Ectodermal cell (in vitro differentiated cells): Measurements from ENCODE around the gene NXPE4.

ENCODE experiments used
- H3K27ac ChIP-seq: 2 replicates; pipeline ENCODE4 v1.7.0; 2013; ENCODE audit warnings: mild to moderate bottlenecking, low read depth, low read length; ENCODE audit not compliant: insufficient read depth, poor library complexity, severe bottlenecking
- H3K27me3 ChIP-seq: 2 replicates; pipeline ENCODE4 v1.7.0; 2013; ENCODE audit warnings: mild to moderate bottlenecking, low read length; ENCODE audit not compliant: insufficient read depth, control insufficient read depth, poor library complexity, severe bottlenecking
- H3K36me3 ChIP-seq: one replicate; pipeline ENCODE4 v1.7.0; 2013; ENCODE audit warnings: low read length; ENCODE audit not compliant: control insufficient read depth, insufficient read depth
- H3K4me1 ChIP-seq: one replicate; pipeline ENCODE4 v1.7.0; 2013; ENCODE audit warnings: low read length; ENCODE audit not compliant: control insufficient read depth, insufficient read depth
- H3K4me3 ChIP-seq: 2 replicates; pipeline ENCODE4 v1.7.0; 2013; ENCODE audit warnings: low read depth, low read length, control low read depth; ENCODE audit not compliant: insufficient read depth
- H3K9me3 ChIP-seq: 2 replicates; pipeline ENCODE4 v1.7.0; 2013; ENCODE audit warnings: mild to moderate bottlenecking, low read length, moderate library complexity; ENCODE audit not compliant: control insufficient read depth
- whole genome bisulfite sequencing, 2 experiments: methylation state at CpG; one replicate each; pipeline ENCODE4 v1.1.7; 2013; ENCODE audit warnings: missing lambda C conversion rate in 2 of 2; 5-methylcytosine and 5-hydroxymethylcytosine counted together

NXPE4 gene

DNA sequence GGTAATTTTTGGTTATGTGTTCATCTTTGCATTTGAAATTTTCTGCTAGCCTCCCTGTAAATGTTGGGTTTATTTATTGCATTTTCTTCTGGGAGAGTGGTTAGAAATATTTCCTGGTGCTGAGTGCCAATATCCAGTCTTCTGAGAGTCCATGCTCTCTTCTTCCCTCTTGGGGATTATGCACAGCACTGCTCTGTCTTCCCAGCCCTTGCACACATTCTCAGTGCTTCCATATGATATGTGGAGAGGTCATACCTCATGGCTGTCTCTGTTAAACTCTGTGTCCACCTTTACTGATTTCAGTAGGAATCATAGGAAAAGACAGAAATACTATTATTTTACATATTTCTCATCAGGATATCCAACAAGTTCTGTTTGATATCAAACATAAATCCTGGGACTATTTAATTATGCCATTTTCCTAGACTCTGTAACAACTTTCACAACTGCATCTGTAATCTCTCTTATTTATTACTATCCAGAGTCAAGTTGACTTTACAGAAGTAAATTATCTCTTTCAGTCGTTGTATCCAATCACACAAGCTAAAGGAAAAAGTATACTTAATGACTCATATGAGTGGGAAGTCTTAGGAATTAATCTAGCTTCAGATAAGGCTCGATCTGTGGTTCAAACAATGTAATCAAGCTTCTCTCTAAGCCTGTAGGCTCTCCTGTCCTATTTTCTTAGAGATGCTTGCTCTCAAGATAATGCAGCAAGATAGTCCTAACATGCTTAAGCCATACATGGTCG, 33.2 kb downstream of the NXPE4 start:
- no peak overlapping the region for H3K27ac ChIP-seq
- H3K27me3 ChIP-seq: no peaks in the 10 kb centered on the region
- no peaks in the 10 kb centered on the region for H3K4me1 ChIP-seq
- no peak overlapping the region for H3K4me3 ChIP-seq
- H3K9me3 ChIP-seq: no peaks in the 10 kb centered on the region
- H3K36me3 ChIP-seq: no peaks in the 10 kb centered on the region
- WGBS, 2 experiments: 97% methylated on average over 2 of the region's 3 CpGs

DNA sequence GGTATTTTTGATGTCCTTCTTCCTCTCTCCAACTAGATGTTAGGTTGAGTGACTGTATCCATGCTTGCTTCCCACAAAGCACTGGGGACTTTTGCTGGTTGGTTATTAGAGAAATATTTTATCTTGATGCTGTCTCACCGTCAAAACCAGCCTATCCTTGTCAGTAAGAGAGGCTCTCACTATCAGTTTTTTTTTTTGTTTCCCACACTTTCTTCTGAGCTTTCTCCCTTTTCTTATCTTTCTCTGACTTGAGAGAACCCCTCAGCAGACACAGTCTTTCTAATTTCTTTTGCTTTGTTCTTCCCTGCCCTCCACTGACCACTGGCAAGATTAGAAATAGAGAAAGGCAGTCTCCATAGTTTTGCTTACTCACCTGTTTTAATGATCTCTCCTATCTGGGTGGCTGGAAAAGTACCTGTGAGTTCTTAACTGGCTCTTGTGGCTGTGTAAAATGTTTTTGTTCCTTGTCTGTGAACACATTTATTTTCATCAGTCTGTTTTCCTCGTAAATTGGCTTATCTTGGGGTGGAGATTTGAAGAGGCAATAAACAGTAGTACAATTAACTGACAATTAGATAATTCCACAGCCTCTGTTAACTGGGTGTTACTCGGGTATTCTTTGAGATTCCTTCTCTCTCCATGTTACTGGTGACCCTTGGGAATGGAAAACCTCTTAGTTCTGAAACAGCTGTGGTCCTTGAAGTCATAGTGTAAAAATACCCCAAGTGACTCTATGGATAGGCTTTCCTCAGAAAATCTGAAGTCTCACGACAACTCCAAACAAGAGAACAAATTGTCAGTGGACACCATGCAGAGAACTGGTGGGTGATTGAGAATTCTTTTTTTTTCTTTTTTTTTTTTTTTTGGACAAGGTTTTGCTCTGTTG, 35.9 kb downstream of the NXPE4 start, which contains the start of gene NXPE1:
TSS of gene NXPE1 (minus strand) at position 457 of the 886 bp plus-strand sequence. CDS start 8,680 bp downstream, outside the sequence.
- Histone ChIP-seq H3K9me3 (no peaks in the 10 kb centered on the region), H3K4me1 (no peaks in the 10 kb centered on the region), H3K36me3 (no peaks in the 10 kb centered on the region), H3K4me3 (no peak within 1 kb of the TSS), H3K27ac (no peak within 1 kb of the TSS), H3K27me3 (no peaks in the 10 kb centered on the region)
- WGBS, 2 experiments: 83 to 91% methylated on average over 3 of the region's 4 CpGs

GRCh38 chr11:114556135-114556534, 39.5 kb downstream of the NXPE4 start:
- WGBS, 2 experiments: 86 to 92% methylated on average over 1 of the region's 1 CpG
- H3K36me3 ChIP-seq: no peaks in the 10 kb centered on the region
- no peaks in the 10 kb centered on the region for H3K9me3 ChIP-seq
- no peak overlapping the region for H3K4me3 ChIP-seq
- no peaks in the 10 kb centered on the region for H3K4me1 ChIP-seq
- H3K27me3 ChIP-seq: no peaks in the 10 kb centered on the region
- no peak overlapping the region for H3K27ac ChIP-seq

- no peak overlapping the region for H3K27ac ChIP-seq
- H3K4me1 ChIP-seq: no peaks in the 10 kb centered on the region
- no peaks in the 10 kb centered on the region for H3K9me3 ChIP-seq
- H3K36me3 ChIP-seq: no peaks in the 10 kb centered on the region
- H3K27me3 ChIP-seq: no peaks in the 10 kb centered on the region
- H3K4me3 ChIP-seq: no peak overlapping the region
- 89 to 92% methylated on average over 2 of the region's 2 CpGs for WGBS, 2 experiments
Observed at GRCh38 chr11:114553642-114554041, 41.9 kb downstream of the NXPE4 start.

GRCh38 chr11:114551060-114551459, 44.5 kb downstream of the NXPE4 start:
- no peak overlapping the region for H3K4me3 ChIP-seq
- WGBS, 2 experiments: 94 to 97% methylated on average over 4 of the region's 4 CpGs

GRCh38 chr11:114525682-114526081, 69.9 kb downstream of the NXPE4 start:
- Histone ChIP-seq H3K9me3 (no peaks in the 10 kb centered on the region), H3K4me1 (no peaks in the 10 kb centered on the region), H3K27me3 (no peaks in the 10 kb centered on the region), H3K36me3 (no peaks in the 10 kb centered on the region), H3K27ac (no peak overlapping the region), H3K4me3 (no peak overlapping the region)
- 85 to 87% methylated on average over 2 of the region's 2 CpGs for WGBS, 2 experiments

More at GRCh38 chr11:114551060-114551459, 44.5 kb downstream of the NXPE4 start:
- Histone ChIP-seq H3K36me3 (no peaks in the 10 kb centered on the region), H3K27me3 (no peaks in the 10 kb centered on the region), H3K9me3 (no peaks in the 10 kb centered on the region), H3K4me1 (no peaks in the 10 kb centered on the region), H3K27ac (no peak overlapping the region)

- H3K27ac ChIP-seq: no peak overlapping the region
- H3K27me3 ChIP-seq: no peaks in the 10 kb centered on the region
- WGBS, 2 experiments: 91 to 100% methylated on average over 1 of the region's 1 CpG
- H3K4me1 ChIP-seq: no peaks in the 10 kb centered on the region
- no peak overlapping the region for H3K4me3 ChIP-seq
- no peaks in the 10 kb centered on the region for H3K9me3 ChIP-seq
- no peaks in the 10 kb centered on the region for H3K36me3 ChIP-seq
Observed at GRCh38 chr11:114524122-114524521, 71.5 kb downstream of the NXPE4 start.

- 93 to 96% methylated on average over 1 to 2 of the region's 2 CpGs for WGBS, 2 experiments
- Histone ChIP-seq H3K27me3 (no peaks in the 10 kb centered on the region), H3K4me3 (no peak overlapping the region), H3K9me3 (no peaks in the 10 kb centered on the region), H3K27ac (no peak overlapping the region), H3K36me3 (no peaks in the 10 kb centered on the region), H3K4me1 (no peaks in the 10 kb centered on the region)
Observed at GRCh38 chr11:114522818-114523217, 72.8 kb downstream of the NXPE4 start.
